Endothelial cell of umbilical vein (primary cell): ENCODE data around the gene ROPN1L. TPM values are rescaled to one million over a fixed set of nuclear protein-coding genes. Genes with fewer than 3 reads are reported as not detected.

Source experiments
- BruUV-seq: library from RNA; stranded (reverse); fragments of 400-500 nt; replicated peaks from 2 replicates; lab custom pipeline; 2021; lab: Mats Ljungman, UMichigan
- CTCF ChIA-PET: fragments of 300-600, 350-600 bp; sonication (Branson Sonifier 250); formaldehyde crosslinking; loops from one replicate; lab custom pipeline; 2021; ENCODE audit warnings: antibody characterized with exemption, inconsistent platforms; lab: Charles Lee
- POLR2A ChIA-PET: fragments of 300-600, 350-600 bp; sonication (Branson Sonifier 250); formaldehyde crosslinking; loops from one replicate; lab custom pipeline; 2021; ENCODE audit warnings: antibody characterized with exemption, inconsistent platforms; lab: Charles Lee
- DNase-seq: peaks from one replicate; pipeline ENCODE4 v3.0.0-alpha.2; 2011; ENCODE audit warnings: low read depth, low spot score
- FAIRE-seq: peaks from 2 replicates; lab custom pipeline; 2011; peaks lifted over from hg19 to GRCh38; lab: Jason Lieb, UNC
- H2AFZ ChIP-seq: 2 replicates; pipeline ENCODE4 v1.6.0; 2012; ENCODE audit warnings: low read depth, low read length, control low read depth, inconsistent platforms
- H3K27ac ChIP-seq: 2 replicates; pipeline ENCODE4 v1.5.1; 2011; ENCODE audit warnings: low read depth, mild to moderate bottlenecking, control low read depth, low read length, moderate library complexity; ENCODE audit not compliant: insufficient read depth
- H3K27me3 ChIP-seq, 2 experiments: 2 replicates each; pipeline versions ENCODE4 v1.6.0 to v1.6.1; 2011; ENCODE audit warnings: low read length in 2 of 2, mixed read lengths in 1 of 2; ENCODE audit not compliant: control insufficient read depth in 2 of 2, insufficient read depth in 2 of 2
- H3K36me3 ChIP-seq, 2 experiments: 2 replicates in 1 of 2; 3 replicates in 1 of 2; pipeline ENCODE4 v1.5.1; 2011; ENCODE audit warnings: low read length in 2 of 2, mild to moderate bottlenecking in 1 of 2, moderate library complexity in 1 of 2; ENCODE audit not compliant: control insufficient read depth in 2 of 2, insufficient read depth in 2 of 2; ENCODE audit errors: extremely low read depth in 1 of 2
- H3K4me1 ChIP-seq: 3 replicates; pipeline ENCODE4 v1.5.1; 2011; ENCODE audit warnings: mild to moderate bottlenecking, low read length; ENCODE audit not compliant: control insufficient read depth, insufficient read depth; ENCODE audit errors: extremely low read depth
- H3K4me2 ChIP-seq: 2 replicates; pipeline ENCODE4 v1.6.1; 2011; ENCODE audit warnings: low read length, control low read depth, mixed read lengths; ENCODE audit not compliant: insufficient read depth
- H3K4me3 ChIP-seq, 3 experiments: fragments of 200-600 bp in 1 of 3; sonication (generic), shearing (Covaris generic) in 1 of 3; replicated peaks in 1 of 3; 2 replicates each; pipeline ENCODE4 v1.5.1; 2011 to 2016; ENCODE audit warnings: control low read depth in 3 of 3, low read length in 3 of 3, mild to moderate bottlenecking in 2 of 3, inconsistent platforms in 1 of 3, low read depth in 1 of 3, moderate library complexity in 1 of 3; ENCODE audit not compliant: insufficient read depth in 1 of 3
- H3K79me2 ChIP-seq: 2 replicates; pipeline ENCODE4 v1.6.0; 2012; ENCODE audit warnings: low read length, inconsistent platforms; ENCODE audit not compliant: control insufficient read depth, insufficient read depth
- H3K9ac ChIP-seq: replicated peaks from 2 replicates; pipeline ENCODE3; 2011; ENCODE audit warnings: low read length, control low read depth; ENCODE audit not compliant: insufficient read depth; ENCODE audit errors: extremely low read depth
- H3K9me1 ChIP-seq: replicated peaks from 3 replicates; pipeline ENCODE4 v1.6.0; 2011; ENCODE audit warnings: mild to moderate bottlenecking, low read length; ENCODE audit not compliant: control insufficient read depth, insufficient read depth; ENCODE audit errors: extremely low read depth
- H3K9me3 ChIP-seq: replicated peaks from 2 replicates; pipeline ENCODE4 v1.5.1; 2012; ENCODE audit warnings: low read length, inconsistent platforms; ENCODE audit not compliant: control insufficient read depth, insufficient read depth
- H4K20me1 ChIP-seq: replicated peaks from 2 replicates; pipeline ENCODE3; 2011; ENCODE audit warnings: mild to moderate bottlenecking, low read length; ENCODE audit not compliant: control insufficient read depth, insufficient read depth; ENCODE audit errors: extremely low read depth
- CTCF ChIP-seq, 2 donors: IDR thresholded peaks; 1 replicate in 1 of 2; 2 replicates in 1 of 2; pipeline ENCODE4 v1.5.1; 2011; ENCODE audit warnings: low read length in 2 of 2, mild to moderate bottlenecking in 2 of 2, moderate library complexity in 2 of 2, control low read depth in 1 of 2, inconsistent platforms in 1 of 2, low read depth in 1 of 2; ENCODE audit not compliant: insufficient read depth in 1 of 2; ENCODE audit errors: extremely low read depth in 1 of 2
- EZH2 ChIP-seq: IDR thresholded peaks from 2 replicates; pipeline ENCODE4 v1.6.1; 2012; ENCODE audit warnings: borderline replicate concordance, low read depth, mild to moderate bottlenecking, moderate library complexity, low read length, inconsistent platforms; ENCODE audit not compliant: severe bottlenecking
- FOS ChIP-seq: IDR thresholded peaks from 2 replicates; pipeline ENCODE4 v1.6.1; 2011; ENCODE audit warnings: mild to moderate bottlenecking, low read length, moderate library complexity, borderline replicate concordance; ENCODE audit not compliant: insufficient read depth
- GATA2 ChIP-seq: IDR thresholded peaks from 2 replicates; pipeline ENCODE4 v1.7.0; 2011; ENCODE audit warnings: low read depth, mild to moderate bottlenecking, moderate library complexity, mixed read lengths, low read length; ENCODE audit not compliant: insufficient read length, insufficient read depth
- JUN ChIP-seq: IDR thresholded peaks from 2 replicates; pipeline ENCODE4 v1.6.1; 2011; ENCODE audit warnings: borderline replicate concordance, low read depth; ENCODE audit not compliant: insufficient read length, insufficient read depth
- MAX ChIP-seq: IDR thresholded peaks from 2 replicates; pipeline ENCODE4 v1.6.1; 2011; ENCODE audit not compliant: insufficient read depth, insufficient read length
- MYC ChIP-seq: IDR thresholded peaks from one replicate; pipeline ENCODE4 v1.6.1; 2011; ENCODE audit warnings: mild to moderate bottlenecking, low read depth, low read length
- POLR2A ChIP-seq: IDR thresholded peaks from 2 replicates; pipeline ENCODE4 v1.6.1; 2012; ENCODE audit warnings: low read depth, mild to moderate bottlenecking, control low read depth, low read length
- POLR2AphosphoS5 ChIP-seq: IDR thresholded peaks from 2 replicates; pipeline ENCODE4 v1.6.1; 2012; ENCODE audit warnings: low read depth, mild to moderate bottlenecking, control low read depth, low read length, moderate library complexity; ENCODE audit not compliant: insufficient read depth
- dilution Hi-C: fragments of 300-500 bp; cut with MboI; formaldehyde crosslinking; loops from one replicate; pipeline ENCODE4 v1.15.0; 2019; ENCODE audit warnings: low sequenced_read_pairs; ENCODE audit not compliant: extremely low pct_ligation_motif_present
- intact Hi-C: fragments of 100-400 bp; cut with micrococcal nuclease; formaldehyde crosslinking; loops from one replicate; pipeline ENCODE4 v1.10.0; 2022
- polyA plus RNA-seq, 4 experiments: library from polyadenylated mRNA; depleted of rRNA in 3 of 4; stranded (reverse) in 3 of 4; unstranded in 1 of 4; fragments of >200 nt; gene quantifications; 2 replicates each; pipeline versions ENCODE4 v1.2.1 to v1.2.3, GENCODE V29; 2011 to 2012; ENCODE audit warnings: missing spikeins in 1 of 4
- total RNA-seq: library from RNA; stranded (reverse); gene quantifications from 2 replicates; pipeline ENCODE4 v1.2.3, GENCODE V29; 2021

Gene ROPN1L
- total and polyA plus RNA-seq, 2 donors (not counting 3 experiments of a cell fraction or from before 2014, with no cell fraction given) = 0.30 to 0.60 TPM

- no peaks in the 10 kb centered on the region for H3K9me3 ChIP-seq
- H2AFZ ChIP-seq = no peak overlapping the region
- BruUV-seq = no TSS peak
- H3K4me2 ChIP-seq = no peak overlapping the region
- intact Hi-C loops (no loop called here), dilution Hi-C loops (loop anchor here (25.0 kb wide), 1 partner anchor 139 kb away; the partner anchor contains the start of gene CCT5)
- H4K20me1 ChIP-seq = no peaks in the 10 kb centered on the region
- TF ChIP-seq JUN (no peak), FOS (no peak), EZH2 (no peak), CTCF (IDR thresholded peaks at IDR 0.05; ENCODE audit: extremely low read depth in 1 of 2, insufficient read depth in 1 of 2, low read depth in 1 of 2, low read length in 2 of 2) (no peak), MAX (no peak), MYC (no peak), POLR2A (no peak), POLR2AphosphoS5 (no peak), GATA2 (no peak)
- H3K4me1 ChIP-seq = no peaks in the 10 kb centered on the region
- peaks cover 13 to 20% of the 10 kb centered on the region in 2 experiments for H3K36me3 ChIP-seq
- no peak overlapping the region for H3K9ac ChIP-seq
- no peaks in the 10 kb centered on the region for H3K9me1 ChIP-seq
- CTCF ChIA-PET = interaction anchor here (1.0 kb wide), 1 partner anchor 117 kb away, joined by 3 read pairs; no protein-coding TSS in a partner anchor
- POLR2A ChIA-PET = no interaction called here
- H3K79me2 ChIP-seq = no peaks in the 10 kb centered on the region
- no peak overlapping the region for H3K27ac ChIP-seq
- DNase-seq (no peak), FAIRE-seq (no peak)
- H3K27me3 ChIP-seq = no peaks in the 10 kb centered on the region
- H3K4me3 ChIP-seq = no peak overlapping the region
Observed at GRCh38 chr5:10400831-10401230, 40.8 kb upstream of the ROPN1L start.
